RWPE2 (cell line): Measurements from ENCODE around the gene MIS18BP1.

ENCODE experiments used
- ATAC-seq: fragments of 200-7000 bp; cut with Tn5 transposase; 3 replicates; pipeline ENCODE4 v1.9.1; 2021; ENCODE audit warnings: low read depth
- DNase-seq: peaks from one replicate; pipeline ENCODE4 v3.0.0-alpha.2; 2020; ENCODE audit warnings: low spot score
- H3K27ac ChIP-seq: fragments of 450-650 bp; 2 replicates; pipeline ENCODE4 v1.5.1; 2017; ENCODE audit warnings: mild to moderate bottlenecking; ENCODE audit not compliant: poor library complexity, severe bottlenecking
- H3K27me3 ChIP-seq: fragments of 250-450 bp; sonication (Bioruptor Pico); 2 replicates; pipeline ENCODE4 v1.5.1; 2021; ENCODE audit warnings: mild to moderate bottlenecking, moderate library complexity; ENCODE audit not compliant: insufficient read depth, poor library complexity, severe bottlenecking
- H3K36me3 ChIP-seq: fragments of 250-450 bp; sonication (Bioruptor Pico); 2 replicates; pipeline ENCODE4 v1.5.1; 2020; ENCODE audit warnings: low read depth, mild to moderate bottlenecking, moderate library complexity
- H3K4me1 ChIP-seq: fragments of 250-450 bp; sonication (Bioruptor Pico); 2 replicates; pipeline ENCODE4 v1.5.1; 2021; ENCODE audit warnings: mild to moderate bottlenecking, moderate library complexity; ENCODE audit not compliant: insufficient read depth, poor library complexity, severe bottlenecking
- H3K4me3 ChIP-seq: fragments of 250-450 bp; sonication (Bioruptor Pico); 2 replicates; pipeline ENCODE4 v1.5.1; 2021; ENCODE audit warnings: mild to moderate bottlenecking, moderate library complexity; ENCODE audit not compliant: severe bottlenecking
- H3K9me3 ChIP-seq: fragments of 250-450 bp; sonication (Bioruptor Pico); 2 replicates; pipeline ENCODE4 v1.5.1; 2021; ENCODE audit warnings: mild to moderate bottlenecking, moderate library complexity; ENCODE audit not compliant: severe bottlenecking
- TF ChIP-seq, protein P1 (sequence below): fragments of 450-650 bp; IDR thresholded peaks from one replicate; pipeline ENCODE4 v1.5.1; 2017; ENCODE audit warnings: mild to moderate bottlenecking, moderate library complexity; ENCODE audit not compliant: poor library complexity, severe bottlenecking

MIS18BP1 gene

DNA sequence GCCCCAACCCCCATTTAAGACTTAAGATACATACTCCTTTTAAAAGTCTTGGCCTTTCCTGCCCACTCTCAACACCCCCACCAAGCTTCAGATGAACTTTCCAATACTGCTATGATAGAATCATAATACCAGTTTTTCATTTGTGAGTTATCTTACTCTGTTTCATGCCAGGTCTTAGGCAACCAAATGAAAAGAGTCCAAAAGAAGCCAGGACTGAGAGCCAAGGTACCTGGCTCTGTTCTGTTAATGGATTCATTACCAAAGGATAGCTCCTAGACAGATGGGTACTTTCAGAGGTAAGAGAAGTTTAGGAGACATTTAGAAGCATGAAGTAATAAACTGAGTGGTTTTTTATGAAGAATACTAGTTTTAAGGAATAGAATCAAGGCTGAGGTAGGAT is 83.1 kb downstream of the MIS18BP1 start:
- DNase-seq, result no peak
- Histone ChIP-seq H3K27me3 (no peaks in the 10 kb centered on the region), H3K4me3 (no peak overlapping the region), H3K36me3 (peaks cover 59% of the 10 kb centered on the region), H3K27ac (no peak overlapping the region), H3K4me1 (no peaks in the 10 kb centered on the region), H3K9me3 (no peaks in the 10 kb centered on the region)
- ATAC-seq, result no peak
- TF ChIP-seq, protein P1, sequence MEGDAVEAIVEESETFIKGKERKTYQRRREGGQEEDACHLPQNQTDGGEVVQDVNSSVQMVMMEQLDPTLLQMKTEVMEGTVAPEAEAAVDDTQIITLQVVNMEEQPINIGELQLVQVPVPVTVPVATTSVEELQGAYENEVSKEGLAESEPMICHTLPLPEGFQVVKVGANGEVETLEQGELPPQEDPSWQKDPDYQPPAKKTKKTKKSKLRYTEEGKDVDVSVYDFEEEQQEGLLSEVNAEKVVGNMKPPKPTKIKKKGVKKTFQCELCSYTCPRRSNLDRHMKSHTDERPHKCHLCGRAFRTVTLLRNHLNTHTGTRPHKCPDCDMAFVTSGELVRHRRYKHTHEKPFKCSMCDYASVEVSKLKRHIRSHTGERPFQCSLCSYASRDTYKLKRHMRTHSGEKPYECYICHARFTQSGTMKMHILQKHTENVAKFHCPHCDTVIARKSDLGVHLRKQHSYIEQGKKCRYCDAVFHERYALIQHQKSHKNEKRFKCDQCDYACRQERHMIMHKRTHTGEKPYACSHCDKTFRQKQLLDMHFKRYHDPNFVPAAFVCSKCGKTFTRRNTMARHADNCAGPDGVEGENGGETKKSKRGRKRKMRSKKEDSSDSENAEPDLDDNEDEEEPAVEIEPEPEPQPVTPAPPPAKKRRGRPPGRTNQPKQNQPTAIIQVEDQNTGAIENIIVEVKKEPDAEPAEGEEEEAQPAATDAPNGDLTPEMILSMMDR, result no peak

GRCh38 chr14:45156067-45156466 is 96.9 kb downstream of the MIS18BP1 start:
- no peaks in the 10 kb centered on the region for H3K9me3 ChIP-seq
- H3K27ac ChIP-seq, result no peak overlapping the region
- peak; percentile 67; the same call in 2 of the 3 replicates for ATAC-seq
- TF ChIP-seq, protein P1, result no peak
- H3K4me3 ChIP-seq, result no peak overlapping the region
- DNase-seq, result no peak
- H3K36me3 ChIP-seq, result peaks cover 60% of the 10 kb centered on the region
- H3K4me1 ChIP-seq, result no peaks in the 10 kb centered on the region
- no peaks in the 10 kb centered on the region for H3K27me3 ChIP-seq
